Omental fat pad (tissue), 4 donors: ENCODE measurements around the gene TRIM42. TPM values are rescaled to one million over a fixed set of nuclear protein-coding genes. Genes with fewer than 3 reads are reported as not detected.

Source experiments
- ATAC-seq: fragments of 150-250 bp; one replicate; pipeline ENCODE4 v1.9.1; 2016; ENCODE audit warnings: mild to moderate bottlenecking, moderate library complexity; ENCODE audit not compliant: low FRiP score
- DNase-seq: peaks from one replicate; pipeline ENCODE4 v3.0.0-alpha.2; 2019; ENCODE audit warnings: low spot score
- total RNA-seq, 4 donors: library from RNA; depleted of rRNA; stranded (reverse); fragments of >200 nt; gene quantifications; one replicate each; pipeline ENCODE4 v1.1.0, GENCODE V29; 2016
- TF ChIP-seq, protein P1 (sequence below), 3 donors: fragments of 450-650 bp; IDR thresholded peaks; one replicate each; pipeline ENCODE4 v1.5.1; 2016 to 2017; ENCODE audit warnings: antibody characterized with exemption in 3 of 3, mild to moderate bottlenecking in 3 of 3, moderate library complexity in 2 of 3

Gene TRIM42
- total RNA-seq, 4 donors from 2014 or later, result not detected

DNA sequence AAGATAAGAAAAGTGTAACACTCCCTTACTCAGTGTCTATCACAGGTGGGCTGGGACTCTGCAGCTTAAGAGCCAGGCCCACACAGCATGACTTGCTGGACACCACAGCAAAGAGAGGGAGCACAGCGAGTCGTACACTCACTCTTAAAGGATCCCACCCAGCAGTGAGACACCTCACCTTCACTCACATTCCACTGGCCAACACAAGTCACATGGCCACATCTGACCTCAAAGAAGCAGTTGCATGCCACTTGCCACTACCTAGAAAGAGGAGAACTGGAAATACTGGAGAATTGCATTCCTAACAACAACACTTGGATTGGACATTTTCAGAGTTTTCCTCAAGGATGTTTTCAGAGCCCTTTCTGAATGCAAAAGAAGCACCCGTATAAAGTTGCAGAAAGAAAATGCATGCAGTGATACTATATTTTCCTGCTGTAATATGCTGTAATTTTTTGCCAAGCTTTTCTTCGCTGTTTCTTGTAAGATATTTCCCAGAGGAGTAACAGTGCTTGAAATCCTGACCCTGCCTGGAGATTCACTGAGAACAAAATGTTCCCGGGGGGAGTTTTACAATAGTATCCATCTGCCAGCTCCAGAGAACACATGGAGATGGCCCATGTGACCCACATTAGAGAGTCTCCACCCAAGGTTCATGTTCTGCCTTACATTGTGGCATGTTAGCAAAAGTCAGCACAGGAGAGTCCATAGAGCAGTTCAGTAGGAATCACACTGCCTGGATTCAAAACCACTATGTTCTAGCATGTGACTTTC is 42.2 kb downstream of the TRIM42 start:
- TF ChIP-seq, protein P1, sequence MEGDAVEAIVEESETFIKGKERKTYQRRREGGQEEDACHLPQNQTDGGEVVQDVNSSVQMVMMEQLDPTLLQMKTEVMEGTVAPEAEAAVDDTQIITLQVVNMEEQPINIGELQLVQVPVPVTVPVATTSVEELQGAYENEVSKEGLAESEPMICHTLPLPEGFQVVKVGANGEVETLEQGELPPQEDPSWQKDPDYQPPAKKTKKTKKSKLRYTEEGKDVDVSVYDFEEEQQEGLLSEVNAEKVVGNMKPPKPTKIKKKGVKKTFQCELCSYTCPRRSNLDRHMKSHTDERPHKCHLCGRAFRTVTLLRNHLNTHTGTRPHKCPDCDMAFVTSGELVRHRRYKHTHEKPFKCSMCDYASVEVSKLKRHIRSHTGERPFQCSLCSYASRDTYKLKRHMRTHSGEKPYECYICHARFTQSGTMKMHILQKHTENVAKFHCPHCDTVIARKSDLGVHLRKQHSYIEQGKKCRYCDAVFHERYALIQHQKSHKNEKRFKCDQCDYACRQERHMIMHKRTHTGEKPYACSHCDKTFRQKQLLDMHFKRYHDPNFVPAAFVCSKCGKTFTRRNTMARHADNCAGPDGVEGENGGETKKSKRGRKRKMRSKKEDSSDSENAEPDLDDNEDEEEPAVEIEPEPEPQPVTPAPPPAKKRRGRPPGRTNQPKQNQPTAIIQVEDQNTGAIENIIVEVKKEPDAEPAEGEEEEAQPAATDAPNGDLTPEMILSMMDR (IDR thresholded peaks at IDR 0.05), result no peak
- ATAC-seq (peak; percentile 60), DNase-seq (no peak)

DNA sequence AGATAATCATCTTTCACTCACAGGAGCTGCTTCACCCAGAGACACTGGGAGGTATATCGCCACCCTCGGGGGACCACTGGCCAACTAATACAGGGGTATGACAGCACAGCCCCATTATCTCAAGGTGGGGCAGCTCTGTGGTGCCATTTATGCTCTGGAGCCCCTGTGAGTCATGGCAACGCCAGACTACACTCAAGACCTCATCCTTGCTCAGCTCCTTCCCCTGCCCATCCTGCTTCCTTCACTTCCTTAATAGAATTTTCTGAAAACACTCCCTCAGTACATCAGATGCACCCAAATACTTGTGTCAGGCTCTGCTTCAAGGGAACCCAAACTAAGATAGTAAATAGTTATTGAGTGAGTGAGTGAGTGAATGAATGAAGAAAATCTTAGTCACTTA is 45.7 kb downstream of the TRIM42 start:
- TF ChIP-seq, protein P1 (IDR thresholded peaks at IDR 0.05), result no peak
- ATAC-seq, result no peak
- no peak for DNase-seq

- DNase-seq (no peak), ATAC-seq (no peak)
- TF ChIP-seq, protein P1 (IDR thresholded peaks at IDR 0.05), result no peak
Measured at GRCh38 chr3:140724856-140725812, 47.3 kb downstream of the TRIM42 start.

DNA sequence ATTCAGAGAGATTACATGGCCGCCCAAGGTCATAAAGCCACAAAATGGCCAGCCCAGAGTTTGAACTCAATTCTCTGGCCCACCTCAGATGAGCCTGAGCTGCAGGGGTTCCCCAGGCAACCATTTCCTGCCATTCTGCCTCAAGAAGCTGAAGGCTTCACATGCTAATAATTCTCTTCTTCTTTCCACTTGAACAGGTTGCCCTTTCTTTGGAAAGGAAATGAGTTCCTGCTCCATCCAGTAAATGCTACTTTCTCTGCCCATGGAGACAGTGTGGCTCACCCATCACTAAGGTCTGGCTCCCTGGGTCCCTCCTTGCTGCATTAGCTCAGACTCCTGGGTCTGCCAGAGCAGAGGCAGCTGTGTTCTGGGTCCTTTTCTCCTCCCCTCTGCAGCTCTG is 48.2 kb downstream of the TRIM42 start:
- DNase-seq (no peak), ATAC-seq (no peak)
- TF ChIP-seq, protein P1 (IDR thresholded peaks at IDR 0.05), result no peak

- no peak for ATAC-seq
- TF ChIP-seq, protein P1 (IDR thresholded peaks at IDR 0.05), result no peak
- DNase-seq, result no peak
Measured at GRCh38 chr3:140727886-140728285, 50.0 kb downstream of the TRIM42 start.

GRCh38 chr3:140731440-140732119 is 53.7 kb downstream of the TRIM42 start:
- ATAC-seq (no peak), DNase-seq (no peak)
- TF ChIP-seq, protein P1 (IDR thresholded peaks at IDR 0.05), result no peak
